ENCODE data around the gene CASKIN2.

GRCh38 chr17:75535871-75536270, 20.5 kb upstream of the CASKIN2 start:
- no peak for TF ChIP-seq CTCF (IDR thresholded peaks at IDR 0.05)
- TF ChIP-seq POLR2A (IDR thresholded peaks at IDR 0.05) = no peak

Measured in heart left ventricle (tissue), 13 donors.